ENCODE data around the gene SLC15A5. TPM values are rescaled to one million over a fixed set of nuclear protein-coding genes. Genes with fewer than 3 reads are reported as not detected.

The SLC15A5 gene
- polyA plus RNA-seq, 1 of the 3 experiments (the other 2 are of a cell fraction) = not detected

GRCh38 chr12:16238661-16239060, 38.8 kb downstream of the SLC15A5 start:
- Histone ChIP-seq H3K4me2 (no peak overlapping the region), H2AFZ (ENCODE audit: low read depth) (no peak overlapping the region), H3K27ac (ENCODE audit: low read depth in 2 of 2, low read length in 1 of 2) (no peak overlapping the region), H3K4me3 (ENCODE audit: low read depth in 2 of 2, low read length in 1 of 2) (no peak overlapping the region), H3K9me3 (no peaks in the 10 kb centered on the region), H3K27me3 (ENCODE audit: insufficient read depth) (0 out of 2 replicates have a peak, but pooled peaks cover 7% of the 10 kb centered on the region), H3F3A (replicated peaks; ENCODE audit: insufficient read depth) (no peaks in the 10 kb centered on the region), H3K36me3 (replicated peaks in 1 of 2; ENCODE audit: control insufficient read depth in 1 of 2, insufficient read depth in 2 of 2, low read length in 1 of 2) (no peaks in the 10 kb centered on the region), H3K4me1 (ENCODE audit: control insufficient read depth in 1 of 2, insufficient read depth in 2 of 2, low read depth in 1 of 2, low read length in 1 of 2) (no peaks in the 10 kb centered on the region), H3K79me2 (ENCODE audit: insufficient read depth) (no peaks in the 10 kb centered on the region), H3K9ac (no peak overlapping the region), H4K20me1 (ENCODE audit: insufficient read depth) (no peaks in the 10 kb centered on the region), H3K9me2 (no peaks in the 10 kb centered on the region)
- WGBS (ENCODE audit: low lambda C conversion rate) = 3% methylated on average over 2 of the region's 2 CpGs
- CTCF ChIA-PET = no interaction called here
- DNase-seq = no peak
- POLR2A ChIA-PET = no interaction called here
- TF ChIP-seq YY1 (IDR thresholded peaks at IDR 0.05; ENCODE audit: low read depth) (no peak), RXRA (IDR thresholded peaks at IDR 0.05; ENCODE audit: borderline replicate concordance, low read depth) (no peak), RAD21 (IDR thresholded peaks at IDR 0.05; ENCODE audit: low read length) (no peak), CHD2 (IDR thresholded peaks at IDR 0.05; ENCODE audit: low read length, partially characterized antibody) (no peak), GATA2 (CRISPR knock-in tag; IDR thresholded peaks at IDR 0.05) (no peak), ELF1 (IDR thresholded peaks at IDR 0.05) (no peak), NRF1 (IDR thresholded peaks at IDR 0.05; ENCODE audit: low read depth, low read length) (no peak), REST (IDR thresholded peaks at IDR 0.05; ENCODE audit: low read depth, low read length) (no peak), NFIC (IDR thresholded peaks at IDR 0.05; ENCODE audit: borderline replicate concordance) (no peak), POLR2AphosphoS5 (IDR thresholded peaks at IDR 0.05; ENCODE audit: low read depth, low read length) (no peak), FOXM1 (IDR thresholded peaks at IDR 0.05; ENCODE audit: low read depth) (no peak), JUND (IDR thresholded peaks at IDR 0.05) (no peak)

GRCh38 chr12:16229676-16230075, 47.8 kb downstream of the SLC15A5 start:
- H3K36me3 ChIP-seq (replicated peaks in 1 of 2; ENCODE audit: control insufficient read depth in 1 of 2, insufficient read depth in 2 of 2, low read length in 1 of 2) = no peaks in the 10 kb centered on the region
- H3K27me3 ChIP-seq (ENCODE audit: insufficient read depth) = no peaks in the 10 kb centered on the region
- ChIA-PET POLR2A (no interaction called here), CTCF (no interaction called here)
- H3K4me1 ChIP-seq (ENCODE audit: control insufficient read depth in 1 of 2, insufficient read depth in 2 of 2, low read depth in 1 of 2, low read length in 1 of 2) = no peaks in the 10 kb centered on the region; a peak in 1 of 4 replicates
- no peaks in the 10 kb centered on the region for H4K20me1 ChIP-seq (ENCODE audit: insufficient read depth)
- WGBS (ENCODE audit: low lambda C conversion rate) = 0% methylated on average over 1 of the region's 1 CpG
- H3K4me2 ChIP-seq = no peak overlapping the region
- H3K9me2 ChIP-seq = no peaks in the 10 kb centered on the region
- no peak for DNase-seq
- H2AFZ ChIP-seq (ENCODE audit: low read depth) = no peak overlapping the region
- H3K4me3 ChIP-seq (ENCODE audit: low read depth in 2 of 2, low read length in 1 of 2) = no peak overlapping the region
- H3F3A ChIP-seq (replicated peaks; ENCODE audit: insufficient read depth) = no peaks in the 10 kb centered on the region
- H3K27ac ChIP-seq (ENCODE audit: low read depth in 2 of 2, low read length in 1 of 2) = no peak overlapping the region
- TF ChIP-seq USF2 (IDR thresholded peaks at IDR 0.05; ENCODE audit: borderline replicate concordance, low read depth, low read length) (no peak), CHD2 (IDR thresholded peaks at IDR 0.05; ENCODE audit: low read length, partially characterized antibody) (no peak), RCOR1 (IDR thresholded peaks at IDR 0.05; ENCODE audit: low read length) (no peak), FOXJ3 (CRISPR knock-in tag; IDR thresholded peaks at IDR 0.05) (no peak), RXRA (IDR thresholded peaks at IDR 0.05; ENCODE audit: borderline replicate concordance, low read depth) (no peak), EZH2phosphoT487 (IDR thresholded peaks at IDR 0.05; ENCODE audit: borderline replicate concordance, low read depth) (no peak), POLR2AphosphoS5 (IDR thresholded peaks at IDR 0.05; ENCODE audit: low read depth, low read length) (no peak), NFIC (IDR thresholded peaks at IDR 0.05; ENCODE audit: borderline replicate concordance) (no peak), ELF1 (IDR thresholded peaks at IDR 0.05) (no peak)
- H3K79me2 ChIP-seq (ENCODE audit: insufficient read depth) = no peaks in the 10 kb centered on the region
- peaks cover 3% of the 10 kb centered on the region; the same call in 1 of the 2 replicates for H3K9me3 ChIP-seq
- no peak overlapping the region for H3K9ac ChIP-seq
